Measurements from ENCODE around the gene ARL5A.

The ARL5A gene

GRCh38 chr2:151817929-151818328 is 10.3 kb downstream of the ARL5A start:
- TF ChIP-seq CTCF (IDR thresholded peaks at IDR 0.05) = no peak

- no peak for TF ChIP-seq CTCF (IDR thresholded peaks at IDR 0.05)
These were observed 11.4 kb downstream of the ARL5A start for GRCh38 chr2:151816843-151817242.

GRCh38 chr2:151815821-151816489 is 12.3 kb downstream of the ARL5A start:
- TF ChIP-seq CTCF (IDR thresholded peaks at IDR 0.05) = no peak

- no peak for TF ChIP-seq CTCF (IDR thresholded peaks at IDR 0.05)
These were observed 17.7 kb downstream of the ARL5A start for GRCh38 chr2:151810489-151810888.

- no peak for TF ChIP-seq CTCF (IDR thresholded peaks at IDR 0.05)
These were observed 19.2 kb downstream of the ARL5A start for GRCh38 chr2:151809073-151809383.

- TF ChIP-seq CTCF (IDR thresholded peaks at IDR 0.05) = peak; percentile 73
These were observed 19.8 kb downstream of the ARL5A start for GRCh38 chr2:151808258-151809072.

GRCh38 chr2:151805961-151806360 is 22.3 kb downstream of the ARL5A start:
- no peak for TF ChIP-seq CTCF (IDR thresholded peaks at IDR 0.05)

Measured in LNCAP (cell line).